GM23338 (cell line): ENCODE results near the gene TCF7L2. TPM values are rescaled to one million over a fixed set of nuclear protein-coding genes. Genes with fewer than 3 reads are reported as not detected.
A peak's percentile ranks its signal among the peaks of the same experiment; 100 is the strongest.

Experiments used
- ATAC-seq: fragments of 200-7000 bp; cut with Tn5 transposase; 3 replicates; pipeline ENCODE4 v1.9.1; 2020
- DNase-seq: peaks from one replicate; pipeline ENCODE4 v3.0.0-alpha.2; 2015; ENCODE audit warnings: low spot score
- H2AFZ ChIP-seq: fragments of 200-600 bp; sonication (generic); 2 replicates; pipeline ENCODE4 v1.8.0; 2016; ENCODE audit warnings: antibody characterized with exemption, mild to moderate bottlenecking, moderate library complexity
- H3F3A ChIP-seq: fragments of 200-600 bp; sonication (generic); replicated peaks from 2 replicates; pipeline ENCODE4 v1.8.0; 2017; ENCODE audit warnings: antibody characterized with exemption, mixed run types, low read depth
- H3K27ac ChIP-seq: fragments of 200-600 bp; sonication (generic); 2 replicates; pipeline ENCODE4 v1.6.1; 2016; ENCODE audit warnings: low read depth
- H3K27me3 ChIP-seq: fragments of 200-600 bp; sonication (generic); 2 replicates; pipeline ENCODE4 v1.8.0; 2016; ENCODE audit warnings: mild to moderate bottlenecking, mixed run types, moderate library complexity; ENCODE audit not compliant: insufficient read depth
- H3K36me3 ChIP-seq: fragments of 200-600 bp; sonication (generic); 2 replicates; pipeline ENCODE4 v1.8.0; 2016; ENCODE audit warnings: mild to moderate bottlenecking; ENCODE audit not compliant: insufficient read depth
- H3K4me1 ChIP-seq: fragments of 200-600 bp; sonication (generic); 2 replicates; pipeline ENCODE4 v1.8.0; 2016; ENCODE audit warnings: mild to moderate bottlenecking, moderate library complexity; ENCODE audit not compliant: insufficient read depth
- H3K4me2 ChIP-seq: fragments of 200-600 bp; sonication (generic); 2 replicates; pipeline ENCODE4 v1.7.1; 2017; ENCODE audit warnings: mixed run types
- H3K4me3 ChIP-seq: fragments of 200-600 bp; sonication (generic); 2 replicates; pipeline ENCODE4 v1.6.1; 2016; ENCODE audit warnings: mixed run types
- H3K79me2 ChIP-seq: fragments of 200-600 bp; sonication (generic); replicated peaks from 2 replicates; pipeline ENCODE4 v1.8.0; 2017; ENCODE audit warnings: mild to moderate bottlenecking; ENCODE audit not compliant: insufficient read depth
- H3K9me2 ChIP-seq: fragments of 200-600 bp; sonication (generic); 2 replicates; pipeline ENCODE4 v1.8.0; 2017; ENCODE audit not compliant: insufficient read depth
- H4K20me1 ChIP-seq: fragments of 200-600 bp; sonication (generic); replicated peaks from 2 replicates; pipeline ENCODE4 v1.8.0; 2017; ENCODE audit warnings: mild to moderate bottlenecking; ENCODE audit not compliant: insufficient read depth
- H3K27ac Mint-ChIP-seq: 2 replicates; pipeline ENCODE4 v1.8.0; 2020; ENCODE audit warnings: inconsistent platforms, mild to moderate bottlenecking, moderate library complexity, mixed read lengths
- H3K27me3 Mint-ChIP-seq: 3 replicates; pipeline ENCODE4 v1.8.0; 2022; ENCODE audit warnings: low read depth, mild to moderate bottlenecking, moderate library complexity, mixed read lengths, inconsistent platforms; ENCODE audit not compliant: insufficient read depth, poor library complexity
- H3K36me3 Mint-ChIP-seq: 3 replicates; pipeline ENCODE4 v1.8.0; 2021; ENCODE audit warnings: low read depth, mild to moderate bottlenecking, inconsistent platforms, moderate library complexity, mixed read lengths
- H3K4me1 Mint-ChIP-seq: 3 replicates; pipeline ENCODE4 v1.8.0; 2020; ENCODE audit warnings: mild to moderate bottlenecking, inconsistent platforms, mixed read lengths
- H3K4me3 Mint-ChIP-seq: 3 replicates; pipeline ENCODE4 v1.8.0; 2021; ENCODE audit warnings: moderate library complexity, mild to moderate bottlenecking, inconsistent platforms, mixed read lengths
- H3K9me3 Mint-ChIP-seq: 3 replicates; pipeline ENCODE4 v1.8.0; 2020; ENCODE audit warnings: moderate library complexity, mild to moderate bottlenecking, inconsistent platforms, mixed read lengths
- POLR2AphosphoS5 ChIP-seq: IDR thresholded peaks from 2 replicates; pipeline ENCODE4 v1.6.1; 2016; ENCODE audit warnings: antibody characterized with exemption, low read depth
- ZNF331 ChIP-seq: fragments of 250-450 bp; sonication (Bioruptor Pico); IDR thresholded peaks from 2 replicates; pipeline ENCODE4 v1.5.0; 2020; ENCODE audit warnings: low read depth, mild to moderate bottlenecking, moderate library complexity
- polyA plus RNA-seq: library from polyadenylated mRNA; unstranded; fragments of >200 nt; fragmentation: Nextera tagmentation; extraction: Ambion mirVana; gene quantifications from 2 replicates; pipeline ENCODE4 v1.2.1, GENCODE V29; 2016
- total RNA-seq: library from RNA; depleted of rRNA; stranded (reverse); fragments of >200 nt; shearing (Covaris generic); gene quantifications from 2 replicates; pipeline ENCODE4 v1.2.3, GENCODE V29; 2014
- TF ChIP-seq, protein P1 (sequence below): fragments of 250-450 bp; sonication (Bioruptor Pico); IDR thresholded peaks from 2 replicates; pipeline ENCODE4 v1.5.0; 2020; ENCODE audit warnings: mild to moderate bottlenecking, moderate library complexity
- TF ChIP-seq, protein P2 (sequence below): IDR thresholded peaks from one replicate; pipeline ENCODE4 v1.6.1; 2018; ENCODE audit warnings: antibody characterized with exemption; ENCODE audit not compliant: unreplicated experiment
- TF ChIP-seq, protein P3 (sequence below), 2 experiments: fragments of 200-600 bp in 1 of 2; sonication (generic) in 1 of 2; conservative IDR thresholded peaks; 2 replicates each; pipeline versions ENCODE4 v1.5.1 to v1.6.1; 2016 to 2017; ENCODE audit warnings: antibody characterized with exemption in 2 of 2, low read depth in 2 of 2, mild to moderate bottlenecking in 2 of 2, moderate library complexity in 1 of 2

The TCF7L2 gene
- total and polyA plus RNA-seq, 2 experiments from 2014 or later, result 32.2 to 80.8 TPM

DNA sequence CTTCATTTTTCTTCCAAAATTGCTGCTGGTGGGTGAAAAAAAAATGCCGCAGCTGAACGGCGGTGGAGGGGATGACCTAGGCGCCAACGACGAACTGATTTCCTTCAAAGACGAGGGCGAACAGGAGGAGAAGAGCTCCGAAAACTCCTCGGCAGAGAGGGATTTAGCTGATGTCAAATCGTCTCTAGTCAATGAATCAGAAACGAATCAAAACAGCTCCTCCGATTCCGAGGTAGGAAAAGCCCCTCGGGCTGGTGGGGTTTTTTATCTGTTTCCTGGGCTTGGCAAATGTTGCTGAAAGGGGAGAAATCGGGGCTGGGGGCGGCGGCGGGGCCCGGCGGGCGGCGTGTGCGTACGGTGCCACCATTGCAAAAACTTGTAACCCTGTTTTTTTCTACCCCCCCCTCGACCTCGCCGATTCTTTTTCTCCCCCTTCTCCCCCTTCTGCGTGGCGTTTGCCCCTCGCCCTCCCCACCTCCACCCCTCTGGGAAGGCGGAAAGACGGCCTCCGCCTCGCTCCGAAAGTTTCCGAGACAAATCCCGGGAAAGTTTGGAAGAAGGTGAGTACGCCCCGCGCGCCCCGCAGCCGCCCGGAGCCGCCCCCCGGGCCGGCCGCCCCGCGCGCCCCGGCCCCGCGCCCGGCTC, 789 bp downstream of the TCF7L2 start:
- peaks cover 53% of the 10 kb centered on the region for H3K4me1 Mint-ChIP-seq
- H3K27me3 Mint-ChIP-seq, result peaks cover 11% of the 10 kb centered on the region
- Histone ChIP-seq H2AFZ (no peak overlapping the region), H3K79me2 (peaks cover 50% of the 10 kb centered on the region), H3K4me1 (peaks cover 46% of the 10 kb centered on the region), H3K27me3 (no peaks in the 10 kb centered on the region), H3K9me2 (no peaks in the 10 kb centered on the region), H3K4me3 (peak overlapping the region; percentile 83), H3K36me3 (no peaks in the 10 kb centered on the region), H3K27ac (peak overlapping the region; percentile 92), H4K20me1 (no peaks in the 10 kb centered on the region), H3F3A (no peaks in the 10 kb centered on the region; the same call in 1 of the 2 replicates), H3K4me2 (peak overlapping the region; percentile 87)
- peak overlapping the region; percentile 98 for H3K27ac Mint-ChIP-seq
- peaks cover 3% of the 10 kb centered on the region; the same call in 1 of the 3 replicates for H3K9me3 Mint-ChIP-seq
- ATAC-seq, result no peak
- DNase-seq, result peak; percentile 56
- H3K4me3 Mint-ChIP-seq, result peak overlapping the region; percentile 99
- TF ChIP-seq, protein P1, sequence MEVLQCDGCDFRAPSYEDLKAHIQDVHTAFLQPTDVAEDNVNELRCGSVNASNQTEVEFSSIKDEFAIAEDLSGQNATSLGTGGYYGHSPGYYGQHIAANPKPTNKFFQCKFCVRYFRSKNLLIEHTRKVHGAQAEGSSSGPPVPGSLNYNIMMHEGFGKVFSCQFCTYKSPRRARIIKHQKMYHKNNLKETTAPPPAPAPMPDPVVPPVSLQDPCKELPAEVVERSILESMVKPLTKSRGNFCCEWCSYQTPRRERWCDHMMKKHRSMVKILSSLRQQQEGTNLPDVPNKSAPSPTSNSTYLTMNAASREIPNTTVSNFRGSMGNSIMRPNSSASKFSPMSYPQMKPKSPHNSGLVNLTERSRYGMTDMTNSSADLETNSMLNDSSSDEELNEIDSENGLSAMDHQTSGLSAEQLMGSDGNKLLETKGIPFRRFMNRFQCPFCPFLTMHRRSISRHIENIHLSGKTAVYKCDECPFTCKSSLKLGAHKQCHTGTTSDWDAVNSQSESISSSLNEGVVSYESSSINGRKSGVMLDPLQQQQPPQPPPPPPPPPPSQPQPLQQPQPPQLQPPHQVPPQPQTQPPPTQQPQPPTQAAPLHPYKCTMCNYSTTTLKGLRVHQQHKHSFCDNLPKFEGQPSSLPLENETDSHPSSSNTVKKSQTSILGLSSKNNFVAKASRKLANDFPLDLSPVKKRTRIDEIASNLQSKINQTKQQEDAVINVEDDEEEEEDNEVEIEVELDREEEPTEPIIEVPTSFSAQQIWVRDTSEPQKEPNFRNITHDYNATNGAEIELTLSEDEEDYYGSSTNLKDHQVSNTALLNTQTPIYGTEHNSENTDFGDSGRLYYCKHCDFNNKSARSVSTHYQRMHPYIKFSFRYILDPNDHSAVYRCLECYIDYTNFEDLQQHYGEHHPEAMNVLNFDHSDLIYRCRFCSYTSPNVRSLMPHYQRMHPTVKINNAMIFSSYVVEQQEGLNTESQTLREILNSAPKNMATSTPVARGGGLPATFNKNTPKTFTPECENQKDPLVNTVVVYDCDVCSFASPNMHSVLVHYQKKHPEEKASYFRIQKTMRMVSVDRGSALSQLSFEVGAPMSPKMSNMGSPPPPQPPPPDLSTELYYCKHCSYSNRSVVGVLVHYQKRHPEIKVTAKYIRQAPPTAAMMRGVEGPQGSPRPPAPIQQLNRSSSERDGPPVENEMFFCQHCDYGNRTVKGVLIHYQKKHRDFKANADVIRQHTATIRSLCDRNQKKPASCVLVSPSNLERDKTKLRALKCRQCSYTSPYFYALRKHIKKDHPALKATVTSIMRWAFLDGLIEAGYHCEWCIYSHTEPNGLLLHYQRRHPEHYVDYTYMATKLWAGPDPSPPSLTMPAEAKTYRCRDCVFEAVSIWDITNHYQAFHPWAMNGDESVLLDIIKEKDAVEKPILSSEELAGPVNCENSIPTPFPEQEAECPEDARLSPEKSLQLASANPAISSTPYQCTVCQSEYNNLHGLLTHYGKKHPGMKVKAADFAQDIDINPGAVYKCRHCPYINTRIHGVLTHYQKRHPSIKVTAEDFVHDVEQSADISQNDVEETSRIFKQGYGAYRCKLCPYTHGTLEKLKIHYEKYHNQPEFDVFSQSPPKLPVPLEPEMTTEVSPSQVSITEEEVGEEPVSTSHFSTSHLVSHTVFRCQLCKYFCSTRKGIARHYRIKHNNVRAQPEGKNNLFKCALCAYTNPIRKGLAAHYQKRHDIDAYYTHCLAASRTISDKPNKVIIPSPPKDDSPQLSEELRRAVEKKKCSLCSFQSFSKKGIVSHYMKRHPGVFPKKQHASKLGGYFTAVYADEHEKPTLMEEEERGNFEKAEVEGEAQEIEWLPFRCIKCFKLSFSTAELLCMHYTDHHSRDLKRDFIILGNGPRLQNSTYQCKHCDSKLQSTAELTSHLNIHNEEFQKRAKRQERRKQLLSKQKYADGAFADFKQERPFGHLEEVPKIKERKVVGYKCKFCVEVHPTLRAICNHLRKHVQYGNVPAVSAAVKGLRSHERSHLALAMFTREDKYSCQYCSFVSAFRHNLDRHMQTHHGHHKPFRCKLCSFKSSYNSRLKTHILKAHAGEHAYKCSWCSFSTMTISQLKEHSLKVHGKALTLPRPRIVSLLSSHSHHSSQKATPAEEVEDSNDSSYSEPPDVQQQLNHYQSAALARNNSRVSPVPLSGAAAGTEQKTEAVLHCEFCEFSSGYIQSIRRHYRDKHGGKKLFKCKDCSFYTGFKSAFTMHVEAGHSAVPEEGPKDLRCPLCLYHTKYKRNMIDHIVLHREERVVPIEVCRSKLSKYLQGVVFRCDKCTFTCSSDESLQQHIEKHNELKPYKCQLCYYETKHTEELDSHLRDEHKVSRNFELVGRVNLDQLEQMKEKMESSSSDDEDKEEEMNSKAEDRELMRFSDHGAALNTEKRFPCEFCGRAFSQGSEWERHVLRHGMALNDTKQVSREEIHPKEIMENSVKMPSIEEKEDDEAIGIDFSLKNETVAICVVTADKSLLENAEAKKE (CRISPR knock-in tag), result no peak
- TF ChIP-seq ZNF331 (CRISPR knock-in tag) (no peak), POLR2AphosphoS5 (no peak)
- TF ChIP-seq, protein P2, sequence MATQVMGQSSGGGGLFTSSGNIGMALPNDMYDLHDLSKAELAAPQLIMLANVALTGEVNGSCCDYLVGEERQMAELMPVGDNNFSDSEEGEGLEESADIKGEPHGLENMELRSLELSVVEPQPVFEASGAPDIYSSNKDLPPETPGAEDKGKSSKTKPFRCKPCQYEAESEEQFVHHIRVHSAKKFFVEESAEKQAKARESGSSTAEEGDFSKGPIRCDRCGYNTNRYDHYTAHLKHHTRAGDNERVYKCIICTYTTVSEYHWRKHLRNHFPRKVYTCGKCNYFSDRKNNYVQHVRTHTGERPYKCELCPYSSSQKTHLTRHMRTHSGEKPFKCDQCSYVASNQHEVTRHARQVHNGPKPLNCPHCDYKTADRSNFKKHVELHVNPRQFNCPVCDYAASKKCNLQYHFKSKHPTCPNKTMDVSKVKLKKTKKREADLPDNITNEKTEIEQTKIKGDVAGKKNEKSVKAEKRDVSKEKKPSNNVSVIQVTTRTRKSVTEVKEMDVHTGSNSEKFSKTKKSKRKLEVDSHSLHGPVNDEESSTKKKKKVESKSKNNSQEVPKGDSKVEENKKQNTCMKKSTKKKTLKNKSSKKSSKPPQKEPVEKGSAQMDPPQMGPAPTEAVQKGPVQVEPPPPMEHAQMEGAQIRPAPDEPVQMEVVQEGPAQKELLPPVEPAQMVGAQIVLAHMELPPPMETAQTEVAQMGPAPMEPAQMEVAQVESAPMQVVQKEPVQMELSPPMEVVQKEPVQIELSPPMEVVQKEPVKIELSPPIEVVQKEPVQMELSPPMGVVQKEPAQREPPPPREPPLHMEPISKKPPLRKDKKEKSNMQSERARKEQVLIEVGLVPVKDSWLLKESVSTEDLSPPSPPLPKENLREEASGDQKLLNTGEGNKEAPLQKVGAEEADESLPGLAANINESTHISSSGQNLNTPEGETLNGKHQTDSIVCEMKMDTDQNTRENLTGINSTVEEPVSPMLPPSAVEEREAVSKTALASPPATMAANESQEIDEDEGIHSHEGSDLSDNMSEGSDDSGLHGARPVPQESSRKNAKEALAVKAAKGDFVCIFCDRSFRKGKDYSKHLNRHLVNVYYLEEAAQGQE, result no peak
- TF ChIP-seq, protein P3, sequence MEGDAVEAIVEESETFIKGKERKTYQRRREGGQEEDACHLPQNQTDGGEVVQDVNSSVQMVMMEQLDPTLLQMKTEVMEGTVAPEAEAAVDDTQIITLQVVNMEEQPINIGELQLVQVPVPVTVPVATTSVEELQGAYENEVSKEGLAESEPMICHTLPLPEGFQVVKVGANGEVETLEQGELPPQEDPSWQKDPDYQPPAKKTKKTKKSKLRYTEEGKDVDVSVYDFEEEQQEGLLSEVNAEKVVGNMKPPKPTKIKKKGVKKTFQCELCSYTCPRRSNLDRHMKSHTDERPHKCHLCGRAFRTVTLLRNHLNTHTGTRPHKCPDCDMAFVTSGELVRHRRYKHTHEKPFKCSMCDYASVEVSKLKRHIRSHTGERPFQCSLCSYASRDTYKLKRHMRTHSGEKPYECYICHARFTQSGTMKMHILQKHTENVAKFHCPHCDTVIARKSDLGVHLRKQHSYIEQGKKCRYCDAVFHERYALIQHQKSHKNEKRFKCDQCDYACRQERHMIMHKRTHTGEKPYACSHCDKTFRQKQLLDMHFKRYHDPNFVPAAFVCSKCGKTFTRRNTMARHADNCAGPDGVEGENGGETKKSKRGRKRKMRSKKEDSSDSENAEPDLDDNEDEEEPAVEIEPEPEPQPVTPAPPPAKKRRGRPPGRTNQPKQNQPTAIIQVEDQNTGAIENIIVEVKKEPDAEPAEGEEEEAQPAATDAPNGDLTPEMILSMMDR (conservative IDR thresholded peaks at IDR 0.05; ENCODE audit: low read depth in 2 of 2), result no peak
- peaks cover 27% of the 10 kb centered on the region for H3K36me3 Mint-ChIP-seq
